Esophagus muscularis mucosa (tissue), 3 donors: ENCODE results near the gene GSTT2.

Source experiments
- POLR2A ChIP-seq: fragments of 450-650 bp; IDR thresholded peaks from one replicate; pipeline ENCODE4 v1.6.1; 2017; ENCODE audit warnings: antibody characterized with exemption, moderate library complexity, mild to moderate bottlenecking, low read depth
- POLR2AphosphoS5 ChIP-seq, 2 donors: sonication (generic); formaldehyde crosslinking; IDR thresholded peaks; one replicate each; pipeline ENCODE4 v1.6.1; 2017; ENCODE audit warnings: antibody characterized with exemption in 2 of 2
- TF ChIP-seq, protein P1 (sequence below), 3 experiments: fragments of 200-600 bp in 2 of 3; fragments of 450-650 bp in 1 of 3; sonication (generic) in 2 of 3; IDR thresholded peaks; one replicate each; pipeline ENCODE4 v1.5.1; 2017 to 2019; ENCODE audit warnings: antibody characterized with exemption in 3 of 3, mild to moderate bottlenecking in 2 of 3, moderate library complexity in 1 of 3

DNA sequence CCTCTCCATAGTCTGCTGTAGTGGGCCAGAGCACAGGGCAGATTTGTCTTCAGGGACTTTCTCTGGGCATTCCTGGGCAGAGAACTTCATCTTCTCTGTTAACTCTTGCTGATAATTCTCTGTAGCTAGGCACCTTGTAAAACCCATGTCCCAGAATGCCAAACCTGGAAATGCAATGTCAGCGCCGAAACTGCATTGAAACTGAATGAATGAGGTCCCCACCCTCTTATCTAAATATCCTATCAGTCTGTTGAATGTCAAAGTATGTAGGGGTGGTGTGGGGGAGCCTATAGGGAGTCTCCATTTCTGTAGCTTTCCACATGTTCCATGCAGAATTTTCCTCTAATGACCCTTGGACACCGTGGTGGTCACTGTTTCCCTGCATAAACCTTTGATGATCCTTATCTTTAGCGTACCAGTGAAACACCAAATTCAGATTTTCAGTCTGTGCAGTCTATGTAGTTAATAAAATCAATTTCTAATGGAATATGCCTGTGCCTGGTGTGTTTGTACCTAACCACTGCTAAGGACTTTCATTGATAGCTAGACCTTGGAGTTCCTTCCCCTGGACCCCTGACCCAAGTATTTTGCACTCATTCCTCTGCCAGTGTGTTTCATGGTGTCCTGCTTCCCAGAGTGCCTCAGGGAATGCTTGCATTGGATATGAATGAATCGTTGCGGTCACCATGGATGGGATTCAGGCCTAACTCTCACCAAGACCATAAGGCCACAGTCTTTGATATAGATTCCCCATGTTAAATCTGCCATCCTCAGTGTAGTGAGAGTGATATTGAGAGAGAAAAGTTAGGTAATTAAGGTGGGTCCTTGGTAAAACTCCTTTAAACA, 28.7 kb downstream of the GSTT2 start:
- TF ChIP-seq, protein P1, sequence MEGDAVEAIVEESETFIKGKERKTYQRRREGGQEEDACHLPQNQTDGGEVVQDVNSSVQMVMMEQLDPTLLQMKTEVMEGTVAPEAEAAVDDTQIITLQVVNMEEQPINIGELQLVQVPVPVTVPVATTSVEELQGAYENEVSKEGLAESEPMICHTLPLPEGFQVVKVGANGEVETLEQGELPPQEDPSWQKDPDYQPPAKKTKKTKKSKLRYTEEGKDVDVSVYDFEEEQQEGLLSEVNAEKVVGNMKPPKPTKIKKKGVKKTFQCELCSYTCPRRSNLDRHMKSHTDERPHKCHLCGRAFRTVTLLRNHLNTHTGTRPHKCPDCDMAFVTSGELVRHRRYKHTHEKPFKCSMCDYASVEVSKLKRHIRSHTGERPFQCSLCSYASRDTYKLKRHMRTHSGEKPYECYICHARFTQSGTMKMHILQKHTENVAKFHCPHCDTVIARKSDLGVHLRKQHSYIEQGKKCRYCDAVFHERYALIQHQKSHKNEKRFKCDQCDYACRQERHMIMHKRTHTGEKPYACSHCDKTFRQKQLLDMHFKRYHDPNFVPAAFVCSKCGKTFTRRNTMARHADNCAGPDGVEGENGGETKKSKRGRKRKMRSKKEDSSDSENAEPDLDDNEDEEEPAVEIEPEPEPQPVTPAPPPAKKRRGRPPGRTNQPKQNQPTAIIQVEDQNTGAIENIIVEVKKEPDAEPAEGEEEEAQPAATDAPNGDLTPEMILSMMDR (IDR thresholded peaks at IDR 0.05): no peak
- no peak for TF ChIP-seq POLR2A
- no peak for TF ChIP-seq POLR2AphosphoS5 (IDR thresholded peaks at IDR 0.05)
